ENCODE data around the gene EIF3L. TPM values are rescaled to one million over a fixed set of nuclear protein-coding genes. Genes with fewer than 3 reads are reported as not detected.

Gene EIF3L
- polyA plus RNA-seq, 1 donor from 2014 or later = 352 TPM

DNA sequence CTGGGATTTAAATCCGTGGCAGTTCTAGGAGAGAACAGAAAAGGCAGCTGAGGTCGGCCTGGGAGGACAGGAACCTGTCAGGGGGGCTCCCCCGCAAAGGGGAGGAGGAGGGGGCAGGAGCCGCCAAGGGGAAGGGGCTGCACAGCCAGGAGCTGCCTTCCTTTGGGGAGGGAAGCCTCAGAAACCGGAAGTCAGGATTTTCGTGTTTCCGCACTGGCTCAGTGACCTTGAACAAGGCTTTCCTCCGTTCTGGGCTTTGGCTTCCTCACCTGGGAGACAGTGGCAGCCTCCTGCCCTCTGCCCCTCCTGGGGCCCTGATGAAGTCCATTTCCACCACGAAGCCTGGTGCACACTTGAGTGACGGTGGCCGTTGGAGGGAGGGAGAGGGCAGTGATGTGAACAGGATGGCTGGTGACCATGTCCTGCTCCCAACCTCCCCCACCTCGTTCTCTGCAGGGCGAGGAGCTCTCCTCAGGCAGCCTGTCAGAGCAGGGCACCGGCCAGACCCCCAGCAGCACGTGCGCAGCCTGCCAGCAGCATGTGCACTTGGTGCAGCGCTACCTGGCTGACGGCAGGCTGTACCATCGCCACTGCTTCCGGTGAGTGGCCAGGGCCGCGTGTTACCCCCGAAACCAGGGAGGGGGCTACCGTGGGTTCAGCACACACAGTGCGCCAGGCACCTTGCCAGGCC lies 69.5 kb downstream of the EIF3L start:
- Histone ChIP-seq H4K20me1 (ENCODE audit: insufficient read depth) (no peaks in the 10 kb centered on the region), H3K79me2 (replicated peaks; ENCODE audit: insufficient read depth, low read length) (no peaks in the 10 kb centered on the region), H3K9me3 (ENCODE audit: low read length) (no peaks in the 10 kb centered on the region), H3K9me2 (ENCODE audit: insufficient read depth, low read length) (no peaks in the 10 kb centered on the region), H2AFZ (ENCODE audit: low read depth, low read length) (no peak overlapping the region), H3F3A (ENCODE audit: insufficient read depth, low read length, poor library complexity, severe bottlenecking) (no peaks in the 10 kb centered on the region), H3K36me3 (ENCODE audit: insufficient read depth, low read length) (no peaks in the 10 kb centered on the region), H3K27me3 (ENCODE audit: insufficient read depth, low read depth, low read length) (no peaks in the 10 kb centered on the region), H3K4me2 (ENCODE audit: low read length) (no peak overlapping the region), H3K4me3 (ENCODE audit: low read length) (no peak overlapping the region), H3K27ac (ENCODE audit: low read length) (no peak overlapping the region), H3K9ac (ENCODE audit: low read length) (no peak overlapping the region)
- TF ChIP-seq, protein P1, sequence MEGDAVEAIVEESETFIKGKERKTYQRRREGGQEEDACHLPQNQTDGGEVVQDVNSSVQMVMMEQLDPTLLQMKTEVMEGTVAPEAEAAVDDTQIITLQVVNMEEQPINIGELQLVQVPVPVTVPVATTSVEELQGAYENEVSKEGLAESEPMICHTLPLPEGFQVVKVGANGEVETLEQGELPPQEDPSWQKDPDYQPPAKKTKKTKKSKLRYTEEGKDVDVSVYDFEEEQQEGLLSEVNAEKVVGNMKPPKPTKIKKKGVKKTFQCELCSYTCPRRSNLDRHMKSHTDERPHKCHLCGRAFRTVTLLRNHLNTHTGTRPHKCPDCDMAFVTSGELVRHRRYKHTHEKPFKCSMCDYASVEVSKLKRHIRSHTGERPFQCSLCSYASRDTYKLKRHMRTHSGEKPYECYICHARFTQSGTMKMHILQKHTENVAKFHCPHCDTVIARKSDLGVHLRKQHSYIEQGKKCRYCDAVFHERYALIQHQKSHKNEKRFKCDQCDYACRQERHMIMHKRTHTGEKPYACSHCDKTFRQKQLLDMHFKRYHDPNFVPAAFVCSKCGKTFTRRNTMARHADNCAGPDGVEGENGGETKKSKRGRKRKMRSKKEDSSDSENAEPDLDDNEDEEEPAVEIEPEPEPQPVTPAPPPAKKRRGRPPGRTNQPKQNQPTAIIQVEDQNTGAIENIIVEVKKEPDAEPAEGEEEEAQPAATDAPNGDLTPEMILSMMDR (IDR thresholded peaks at IDR 0.05; ENCODE audit: poor library complexity, severe bottlenecking) = no peak
- no peak for TF ChIP-seq REST (IDR thresholded peaks at IDR 0.05; ENCODE audit: borderline replicate concordance)
- TF ChIP-seq POLR2AphosphoS5 (IDR thresholded peaks at IDR 0.05) = no peak
- no peak for TF ChIP-seq RAD21 (conservative IDR thresholded peaks at IDR 0.05)
- TF ChIP-seq SMC3 (conservative IDR thresholded peaks at IDR 0.05; ENCODE audit: poor library complexity) = no peak
- no peak for TF ChIP-seq MXI1 (conservative IDR thresholded peaks at IDR 0.05; ENCODE audit: poor library complexity, severe bottlenecking)
- no peak for TF ChIP-seq EZH2 (IDR thresholded peaks at IDR 0.05; ENCODE audit: borderline replicate concordance, insufficient read depth, low read length, poor library complexity, severe bottlenecking)
- no peak for TF ChIP-seq TAF1 (IDR thresholded peaks at IDR 0.05; ENCODE audit: low read depth)
- TF ChIP-seq EP300 (conservative IDR thresholded peaks at IDR 0.05; ENCODE audit: poor library complexity, severe bottlenecking) = no peak

- no peaks in the 10 kb centered on the region for H3K79me2 ChIP-seq (replicated peaks; ENCODE audit: insufficient read depth, low read length)
These were observed 70.9 kb downstream of the EIF3L start for GRCh38 chr22:37920126-37920525.

More at GRCh38 chr22:37920126-37920525, 70.9 kb downstream of the EIF3L start:
- H3K4me3 ChIP-seq (ENCODE audit: low read length) = no peak overlapping the region
- H3K4me2 ChIP-seq (ENCODE audit: low read length) = no peak overlapping the region
- no peak overlapping the region for H3K9ac ChIP-seq (ENCODE audit: low read length)
- no peak for TF ChIP-seq REST (IDR thresholded peaks at IDR 0.05; ENCODE audit: borderline replicate concordance)
- no peak overlapping the region for H3K27ac ChIP-seq (ENCODE audit: low read length)
- no peaks in the 10 kb centered on the region for H3K27me3 ChIP-seq (ENCODE audit: insufficient read depth, low read depth, low read length)
- no peaks in the 10 kb centered on the region for H3K9me3 ChIP-seq (ENCODE audit: low read length)
- no peak overlapping the region for H2AFZ ChIP-seq (ENCODE audit: low read depth, low read length)
- H3K36me3 ChIP-seq (ENCODE audit: insufficient read depth, low read length) = no peaks in the 10 kb centered on the region
- H3F3A ChIP-seq (ENCODE audit: insufficient read depth, low read length, poor library complexity, severe bottlenecking) = no peaks in the 10 kb centered on the region
- no peaks in the 10 kb centered on the region for H4K20me1 ChIP-seq (ENCODE audit: insufficient read depth)
- H3K9me2 ChIP-seq (ENCODE audit: insufficient read depth, low read length) = no peaks in the 10 kb centered on the region
